Measurements from ENCODE around the gene SH3RF3.

- TF ChIP-seq POLR2A (IDR thresholded peaks at IDR 0.05; ENCODE audit: low read length) (no peak), GATA1 (IDR thresholded peaks at IDR 0.05; ENCODE audit: low read depth, low read length) (no peak)
Measured at GRCh38 chr2:109185821-109186570, 57.0 kb downstream of the SH3RF3 start.
